Left colon (tissue), 2 donors: ENCODE results near the gene C6. TPM values are rescaled to one million over a fixed set of nuclear protein-coding genes. Genes with fewer than 3 reads are reported as not detected.
"Not testable (repeated sequence)": the region's sequence is repeated elsewhere in the genome, so short reads cannot be mapped to it uniquely, and the experiment has no call there.

Source experiments
- ATAC-seq: fragments of 200-7000 bp; cut with Tn5 transposase; one replicate; pipeline ENCODE4 v1.9.1; 2020; ENCODE audit warnings: mild to moderate bottlenecking, moderate library complexity
- DNase-seq, 2 donors: peaks; one replicate each; pipeline ENCODE4 v3.0.0-alpha.2; 2020
- intact Hi-C, 2 donors: fragments of 100-400 bp; cut with DNase I in 1 of 2; cut with micrococcal nuclease in 1 of 2; formaldehyde crosslinking; loops; one replicate each; pipeline versions ENCODE4 v1.11.2 to v1.14.0; 2022; cut with DNase I, micrococcal nuclease
- long read RNA-seq: library from polyadenylated mRNA; unstranded; transcript quantifications from one replicate; pipeline ENCODE4 v2.0.0, GENCODE V29; 2021
- total RNA-seq, 2 donors: library from RNA; stranded (reverse); fragmentation: NEBNext Ultra II Directional; extraction: Animal tissue kit (Norgen Biotek cat#: 25700); gene quantifications; one replicate each; pipeline ENCODE4 v1.2.1, GENCODE V29; 2021
- donor health status: DM: no; HTN: no; CAD: no.
- donor health status: DM: yes; HTN: yes; CAD: no.

C6 gene
- total RNA-seq, result 1 to 10 TPM in 1 of 2 donors, under 1 TPM in 1; 0.92 to 1.0 TPM
- long read RNA-seq, partial matches to known transcripts, result 0 of 1 reads
- long read RNA-seq, other reads (novel, unspliced or antisense), result 1 of 1 reads

GRCh38 chr5:41213340-41213739 is at the start of gene C6:
C6 (minus strand) TSS chr5:41213532; CDS start chr5:41203230, 10,302 bp downstream.
- intact Hi-C loops, result no loop called here
- ATAC-seq (peak; percentile 93), DNase-seq (no peak)

GRCh38 chr5:41256400-41256799 is 43.1 kb upstream of the C6 start:
- intact Hi-C loops, result no loop called here
- DNase-seq, result no peak
- no peak for ATAC-seq

GRCh38 chr5:41253109-41253508 is 39.8 kb upstream of the C6 start:
- DNase-seq, result no peak
- ATAC-seq, result no peak
- intact Hi-C loops, result no loop called here

- no peak for DNase-seq
- intact Hi-C loops, result no loop called here
- ATAC-seq, result no peak
Observed at GRCh38 chr5:41252036-41252435, 38.7 kb upstream of the C6 start.

GRCh38 chr5:41250351-41250987 is 37.1 kb upstream of the C6 start:
- intact Hi-C loops, result no loop called here
- DNase-seq, result no peak
- ATAC-seq, result no peak

GRCh38 chr5:41247135-41247534 is 33.8 kb upstream of the C6 start:
- no peak for DNase-seq
- intact Hi-C loops, result no loop called here
- ATAC-seq, result no peak

GRCh38 chr5:41246376-41246775 is 33.0 kb upstream of the C6 start:
- no peak for DNase-seq
- no peak for ATAC-seq
- intact Hi-C loops, result no loop called here

GRCh38 chr5:41243558-41243957 is 30.2 kb upstream of the C6 start:
- ATAC-seq (no peak), DNase-seq (no peak)
- intact Hi-C loops, result no loop called here

GRCh38 chr5:41240985-41241384 is 27.7 kb upstream of the C6 start:
- peak; percentile 37 to 40 for DNase-seq
- peak; percentile 99 for ATAC-seq
- intact Hi-C loops, result no loop called here

GRCh38 chr5:41240390-41240789 is 27.1 kb upstream of the C6 start:
- intact Hi-C loops, result no loop called here
- no peak for DNase-seq
- ATAC-seq, result no peak

- DNase-seq (no peak), ATAC-seq (no peak)
- intact Hi-C loops, result no loop called here
Observed at GRCh38 chr5:41234475-41234874, 21.1 kb upstream of the C6 start.

- DNase-seq (no peak), ATAC-seq (no peak)
- intact Hi-C loops, result no loop called here
Observed at GRCh38 chr5:41232797-41233196, 19.5 kb upstream of the C6 start.

- ATAC-seq, intact Hi-C loops, DNase-seq: not testable (repeated sequence)
Observed at GRCh38 chr5:41230276-41230675, 16.9 kb upstream of the C6 start.

- ATAC-seq (no peak), DNase-seq (no peak)
- intact Hi-C loops, result no loop called here
Observed at GRCh38 chr5:41223962-41224361, 10.6 kb upstream of the C6 start.

- no peak for ATAC-seq
- no peak for DNase-seq
- intact Hi-C loops, result no loop called here
Observed at GRCh38 chr5:41219658-41220269, 6.4 kb upstream of the C6 start.

GRCh38 chr5:41218929-41219657 is 5.8 kb upstream of the C6 start:
- no peak for ATAC-seq
- intact Hi-C loops, result no loop called here

GRCh38 chr5:41214182-41214581 is 850 bp upstream of the C6 start:
- DNase-seq, result no peak
- intact Hi-C loops, result no loop called here
- ATAC-seq, result peak; percentile 55

More at GRCh38 chr5:41218929-41219657, 5.8 kb upstream of the C6 start:
- DNase-seq, result no peak

- intact Hi-C loops, result no loop called here
- no peak for ATAC-seq
- no peak for DNase-seq
Observed at GRCh38 chr5:41212935-41213334, 397 bp downstream of the C6 start.

GRCh38 chr5:41211417-41211816 is 1.9 kb downstream of the C6 start:
- intact Hi-C loops, result no loop called here
- DNase-seq (no peak), ATAC-seq (no peak)

GRCh38 chr5:41205475-41205874 is 7.9 kb downstream of the C6 start:
- DNase-seq, intact Hi-C loops, ATAC-seq: not testable (repeated sequence)
